Measurements from ENCODE around the gene RNF128. TPM values are rescaled to one million over a fixed set of nuclear protein-coding genes. Genes with fewer than 3 reads are reported as not detected.
A peak's percentile ranks its signal among the peaks of the same experiment; 100 is the strongest.
"Not testable (repeated sequence)": the region's sequence is repeated elsewhere in the genome, so short reads cannot be mapped to it uniquely, and the experiment has no call there.

RNF128 gene
- total and polyA plus RNA-seq, 7 donors = 1.7 to 7.1 (median 4.8) TPM

- Histone ChIP-seq H3K36me3 (ENCODE audit: insufficient read depth in 1 of 2, low read depth in 1 of 2) (no peaks in the 10 kb centered on the region), H3K4me1 (no peaks in the 10 kb centered on the region), H3K27ac (no peak overlapping the region), H3K27me3 (ENCODE audit: insufficient read depth in 3 of 3, low read length in 2 of 3) (peaks cover 0 to 6% (median 0%) of the 10 kb centered on the region in 3 donors), H3K4me3 (no peak overlapping the region), H3K9me3 (no peaks in the 10 kb centered on the region)
- WGBS, 3 donors = 65 to 80% (median 74%) methylated on average over 3 of the region's 3 CpGs
- no peak for DNase-seq
- ATAC-seq = no peak
- TF ChIP-seq, protein P1, sequence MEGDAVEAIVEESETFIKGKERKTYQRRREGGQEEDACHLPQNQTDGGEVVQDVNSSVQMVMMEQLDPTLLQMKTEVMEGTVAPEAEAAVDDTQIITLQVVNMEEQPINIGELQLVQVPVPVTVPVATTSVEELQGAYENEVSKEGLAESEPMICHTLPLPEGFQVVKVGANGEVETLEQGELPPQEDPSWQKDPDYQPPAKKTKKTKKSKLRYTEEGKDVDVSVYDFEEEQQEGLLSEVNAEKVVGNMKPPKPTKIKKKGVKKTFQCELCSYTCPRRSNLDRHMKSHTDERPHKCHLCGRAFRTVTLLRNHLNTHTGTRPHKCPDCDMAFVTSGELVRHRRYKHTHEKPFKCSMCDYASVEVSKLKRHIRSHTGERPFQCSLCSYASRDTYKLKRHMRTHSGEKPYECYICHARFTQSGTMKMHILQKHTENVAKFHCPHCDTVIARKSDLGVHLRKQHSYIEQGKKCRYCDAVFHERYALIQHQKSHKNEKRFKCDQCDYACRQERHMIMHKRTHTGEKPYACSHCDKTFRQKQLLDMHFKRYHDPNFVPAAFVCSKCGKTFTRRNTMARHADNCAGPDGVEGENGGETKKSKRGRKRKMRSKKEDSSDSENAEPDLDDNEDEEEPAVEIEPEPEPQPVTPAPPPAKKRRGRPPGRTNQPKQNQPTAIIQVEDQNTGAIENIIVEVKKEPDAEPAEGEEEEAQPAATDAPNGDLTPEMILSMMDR (IDR thresholded peaks at IDR 0.05) = no peak
- intact Hi-C loops (cut with DNase I) = no loop called here
These were observed 24.9 kb downstream of the RNF128 start for GRCh38 chrX:106751407-106751806.

DNA sequence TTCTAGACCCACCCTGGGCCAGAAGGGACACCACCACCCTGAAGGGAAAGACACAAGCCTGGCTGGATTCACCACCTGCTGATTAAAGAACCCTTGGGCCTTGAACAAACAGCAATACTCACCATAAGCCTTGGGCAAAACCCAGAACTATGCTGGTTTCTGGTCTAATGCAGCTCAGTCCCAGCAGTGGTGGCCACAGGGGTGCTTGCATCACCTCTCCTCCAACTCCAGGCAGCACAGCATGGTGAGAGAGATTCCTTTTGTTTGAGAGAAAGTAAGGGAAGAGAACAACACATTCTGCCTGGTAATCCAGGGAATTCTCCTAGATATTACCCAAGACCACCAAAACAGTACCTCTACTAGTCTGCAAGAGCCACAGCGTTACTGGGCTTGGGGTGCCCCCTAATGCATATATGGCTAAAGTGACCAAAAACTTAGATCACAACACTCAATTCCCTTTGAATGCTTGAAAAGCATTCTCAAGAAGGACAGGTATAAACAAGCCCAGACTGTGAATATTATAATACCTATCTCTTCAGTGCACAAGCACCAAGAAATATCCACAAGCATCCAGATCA is 25.7 kb downstream of the RNF128 start:
- TF ChIP-seq, protein P1 (IDR thresholded peaks at IDR 0.05) = peak; percentile 20
- no peak overlapping the region for H3K4me3 ChIP-seq
- 66 to 87% (median 78%) methylated on average over 1 of the region's 1 CpG for WGBS, 3 donors
- H3K27me3 ChIP-seq (ENCODE audit: insufficient read depth in 3 of 3, low read length in 2 of 3) = peaks cover 0 to 6% (median 0%) of the 10 kb centered on the region in 3 donors
- ATAC-seq = no peak
- H3K27ac ChIP-seq = no peak overlapping the region
- no peaks in the 10 kb centered on the region for H3K9me3 ChIP-seq
- H3K36me3 ChIP-seq (ENCODE audit: insufficient read depth in 1 of 2, low read depth in 1 of 2) = no peaks in the 10 kb centered on the region
- DNase-seq = no peak
- intact Hi-C loops (cut with DNase I) = no loop called here
- no peaks in the 10 kb centered on the region for H3K4me1 ChIP-seq

DNA sequence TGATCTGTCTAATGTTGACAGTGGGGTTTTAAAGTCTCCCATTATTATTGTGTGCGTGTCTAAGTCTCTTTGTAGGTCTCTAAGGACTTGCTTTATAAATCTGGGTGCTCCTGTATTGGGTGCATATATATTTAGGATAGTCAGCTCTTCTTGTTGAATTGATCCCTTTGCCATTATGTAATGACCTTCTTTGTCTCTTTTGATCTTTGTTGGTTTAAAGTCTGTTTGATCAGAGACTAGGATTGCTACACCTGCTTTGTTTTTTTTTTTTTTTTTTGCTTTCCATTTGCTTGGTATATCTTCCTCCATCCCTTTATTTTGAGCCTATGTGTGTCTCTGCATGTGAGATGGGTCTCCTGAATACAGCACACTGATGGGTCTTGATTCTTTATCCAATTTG is 42.8 kb downstream of the RNF128 start:
- H3K36me3 ChIP-seq (ENCODE audit: insufficient read depth in 1 of 2, low read depth in 1 of 2); ATAC-seq; H3K27me3 ChIP-seq (ENCODE audit: insufficient read depth in 3 of 3, low read length in 2 of 3); H3K4me1 ChIP-seq; H3K27ac ChIP-seq; H3K4me3 ChIP-seq; H3K9me3 ChIP-seq; DNase-seq; intact Hi-C loops (cut with DNase I): not testable (repeated sequence)
- WGBS, 3 donors = 47 to 93% (median 81%) methylated on average over 1 of the region's 1 CpG

DNA sequence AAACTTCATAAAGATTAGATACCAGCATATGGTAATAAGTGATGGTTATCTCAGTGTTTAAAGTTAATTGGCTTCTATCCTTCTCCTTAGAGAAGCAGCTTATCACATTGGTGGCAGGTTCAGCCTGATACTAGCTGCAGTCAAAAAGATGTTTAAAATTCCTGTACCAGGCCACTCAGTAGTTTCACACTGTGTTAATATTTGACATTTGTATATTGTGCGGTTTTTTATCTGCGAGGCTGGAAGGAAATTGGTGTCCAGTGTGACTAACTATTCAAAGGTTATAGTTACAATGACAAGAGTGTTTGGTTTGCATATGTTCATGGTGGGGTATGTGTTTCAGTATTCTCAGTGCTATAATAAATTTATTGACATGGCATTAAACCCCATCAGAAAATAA is 48.5 kb downstream of the RNF128 start:
- H3K27ac ChIP-seq = no peak overlapping the region
- intact Hi-C loops (cut with DNase I) = no loop called here
- WGBS, 3 donors = 53 to 77% (median 72%) methylated on average over 2 of the region's 2 CpGs

DNA sequence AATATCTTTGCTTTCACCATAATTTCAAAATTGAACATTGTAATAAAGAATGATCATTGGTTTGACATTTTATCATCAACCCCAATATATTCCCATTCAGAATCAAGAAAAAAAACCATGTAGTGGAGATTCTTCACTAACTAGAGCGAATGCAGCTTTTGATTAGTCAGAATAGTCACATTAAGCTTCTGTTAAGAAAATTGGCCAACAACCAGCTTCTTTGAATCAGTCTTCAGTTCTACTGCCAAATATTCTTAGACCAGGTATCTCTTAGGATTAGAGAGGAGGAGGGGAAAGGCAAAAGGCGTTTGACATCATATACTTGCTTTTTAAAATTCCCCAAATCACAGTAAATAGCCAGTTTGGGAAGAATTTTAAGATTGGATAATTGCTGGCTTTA is 53.8 kb downstream of the RNF128 start:
- H3K4me1 ChIP-seq = no peaks in the 10 kb centered on the region
- ATAC-seq = no peak
- intact Hi-C loops (cut with DNase I) = no loop called here
- H3K4me3 ChIP-seq = no peak overlapping the region
- H3K27ac ChIP-seq = no peak overlapping the region
- TF ChIP-seq, protein P1 (IDR thresholded peaks at IDR 0.05) = no peak
- 48 to 70% (median 65%) methylated on average over 2 of the region's 2 CpGs for WGBS, 3 donors
- no peaks in the 10 kb centered on the region for H3K9me3 ChIP-seq
- DNase-seq = no peak
- H3K36me3 ChIP-seq (ENCODE audit: insufficient read depth in 1 of 2, low read depth in 1 of 2) = no peaks in the 10 kb centered on the region
- H3K27me3 ChIP-seq (ENCODE audit: insufficient read depth in 3 of 3, low read length in 2 of 3) = peaks cover 0 to 14% (median 0%) of the 10 kb centered on the region in 3 donors

More for the DNA sequence above, 48.5 kb downstream of the RNF128 start:
- no peaks in the 10 kb centered on the region for H3K4me1 ChIP-seq
- no peak for ATAC-seq
- H3K36me3 ChIP-seq (ENCODE audit: insufficient read depth in 1 of 2, low read depth in 1 of 2) = no peaks in the 10 kb centered on the region
- no peaks in the 10 kb centered on the region for H3K9me3 ChIP-seq
- TF ChIP-seq, protein P1 (IDR thresholded peaks at IDR 0.05) = no peak
- peaks cover 0 to 9% (median 0%) of the 10 kb centered on the region in 3 donors for H3K27me3 ChIP-seq (ENCODE audit: insufficient read depth in 3 of 3, low read length in 2 of 3)
- no peak overlapping the region for H3K4me3 ChIP-seq
- no peak for DNase-seq

All from psoas muscle (tissue), 8 donors.